K562 (cell line): ENCODE results near the gene RAB5B. TPM values are rescaled to one million over a fixed set of nuclear protein-coding genes. Genes with fewer than 3 reads are reported as not detected.
A peak's percentile ranks its signal among the peaks of the same experiment; 100 is the strongest.

Experiments
- MTA1 ChIP-seq: fragments of 450-650 bp; IDR thresholded peaks from 2 replicates; pipeline ENCODE4 v1.6.1; 2017; ENCODE audit warnings: borderline replicate concordance
- SAP30 ChIP-seq: fragments of 200-600 bp; sonication (generic); IDR thresholded peaks from 2 replicates; pipeline ENCODE4 v1.6.1; 2012; ENCODE audit warnings: borderline replicate concordance, low read depth, mild to moderate bottlenecking, moderate library complexity, low read length, control low read depth, inconsistent platforms; ENCODE audit not compliant: insufficient read depth, poor library complexity, severe bottlenecking
- STAT5A ChIP-seq: IDR thresholded peaks from 2 replicates; pipeline ENCODE4 v1.6.1; 2012; ENCODE audit warnings: low read length, inconsistent platforms, borderline replicate concordance
- ZNF586 ChIP-seq: fragments of 450-650 bp; formaldehyde crosslinking; conservative IDR thresholded peaks from 2 replicates; pipeline ENCODE4 v1.4.0; 2020; ENCODE audit warnings: mild to moderate bottlenecking, moderate library complexity
- polyA plus RNA-seq, 8 experiments: library from polyadenylated mRNA; depleted of rRNA in 4 of 8; stranded (reverse) in 5 of 8; unstranded in 3 of 8; fragments of >200 nt; fragmentation: Nextera tagmentation in 2 of 8; fragmentation: Illumina TruSeq in 1 of 8; extraction: Ambion mirVana in 2 of 8; extraction: Trizol in 1 of 8; gene quantifications; 2 replicates each; pipeline versions ENCODE4 v1.2.1 to v1.2.3, GENCODE V29; 2011 to 2014; ENCODE audit warnings: inconsistent platforms in 1 of 8, missing spikeins in 1 of 8
- total RNA-seq, 7 experiments: library from RNA; depleted of rRNA in 6 of 7; stranded (reverse); fragments of >200 nt in 6 of 7; fragmentation: Illumina TruSeq in 2 of 7; extraction: Trizol in 2 of 7; gene quantifications; 2 replicates each; pipeline versions ENCODE4 v1.2.1 to v1.2.3, GENCODE V29; 2011 to 2021; ENCODE audit warnings: low replicate concordance in 1 of 7
- TF ChIP-seq, protein P1 (sequence below): sonication (generic); formaldehyde crosslinking; IDR thresholded peaks from 2 replicates; pipeline ENCODE4 v1.8.0; 2022; ENCODE audit warnings: mild to moderate bottlenecking, missing genetic modification reagents
- TF ChIP-seq, protein P2 (sequence below): fragments of 200-600 bp; sonication (generic); IDR thresholded peaks from one replicate; pipeline ENCODE4 v1.6.1; 2012; ENCODE audit warnings: mild to moderate bottlenecking, low read depth, low read length, inconsistent platforms

Gene RAB5B
- total and polyA plus RNA-seq, 9 of the 15 experiments (the other 6 are each of a cell fraction or from before 2014, with no cell fraction given), result 6.8 to 73.8 (median 25.2) TPM

DNA sequence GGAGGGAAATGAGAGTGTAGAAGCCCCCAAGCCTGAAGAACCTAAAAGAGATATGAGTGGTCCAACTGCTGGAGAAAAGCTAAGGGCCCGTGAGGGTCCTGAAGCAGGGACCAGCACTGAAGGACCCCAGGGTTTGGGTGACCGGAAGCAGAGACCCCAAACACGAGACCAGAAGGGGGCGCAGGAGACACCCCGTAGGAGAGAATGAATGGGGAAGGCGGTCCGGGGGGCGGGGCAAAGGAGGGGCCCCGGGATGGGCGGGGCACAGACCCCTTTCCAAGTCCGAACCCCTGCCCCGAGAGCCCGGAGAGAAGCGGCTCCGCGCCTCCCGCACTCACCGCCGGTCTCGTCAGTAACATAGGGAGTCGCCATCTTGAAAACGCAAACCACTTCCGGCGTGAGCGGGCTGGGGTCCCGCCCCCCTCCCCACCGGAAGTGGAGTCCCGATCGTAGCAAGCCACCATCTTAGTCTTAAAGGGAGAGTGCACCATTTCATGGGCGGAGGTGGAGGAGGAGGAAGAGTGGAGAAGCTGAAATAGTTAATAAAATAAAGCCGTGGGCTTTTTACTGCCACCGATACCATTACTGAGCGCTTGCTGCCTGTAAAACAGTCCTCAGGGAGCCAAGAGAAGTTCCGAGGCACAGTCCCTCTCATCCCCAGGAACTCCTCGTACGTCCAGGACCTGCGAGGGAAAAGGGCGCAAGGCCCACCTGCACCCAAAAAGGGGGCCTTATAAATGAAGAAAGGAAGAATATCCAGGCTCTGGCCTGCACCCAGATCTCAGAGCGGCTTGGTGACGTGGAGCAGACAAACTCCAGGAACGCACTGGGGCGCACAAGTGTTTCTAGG, 46.9 kb upstream of the RAB5B start (continued):
- TF ChIP-seq, protein P1, sequence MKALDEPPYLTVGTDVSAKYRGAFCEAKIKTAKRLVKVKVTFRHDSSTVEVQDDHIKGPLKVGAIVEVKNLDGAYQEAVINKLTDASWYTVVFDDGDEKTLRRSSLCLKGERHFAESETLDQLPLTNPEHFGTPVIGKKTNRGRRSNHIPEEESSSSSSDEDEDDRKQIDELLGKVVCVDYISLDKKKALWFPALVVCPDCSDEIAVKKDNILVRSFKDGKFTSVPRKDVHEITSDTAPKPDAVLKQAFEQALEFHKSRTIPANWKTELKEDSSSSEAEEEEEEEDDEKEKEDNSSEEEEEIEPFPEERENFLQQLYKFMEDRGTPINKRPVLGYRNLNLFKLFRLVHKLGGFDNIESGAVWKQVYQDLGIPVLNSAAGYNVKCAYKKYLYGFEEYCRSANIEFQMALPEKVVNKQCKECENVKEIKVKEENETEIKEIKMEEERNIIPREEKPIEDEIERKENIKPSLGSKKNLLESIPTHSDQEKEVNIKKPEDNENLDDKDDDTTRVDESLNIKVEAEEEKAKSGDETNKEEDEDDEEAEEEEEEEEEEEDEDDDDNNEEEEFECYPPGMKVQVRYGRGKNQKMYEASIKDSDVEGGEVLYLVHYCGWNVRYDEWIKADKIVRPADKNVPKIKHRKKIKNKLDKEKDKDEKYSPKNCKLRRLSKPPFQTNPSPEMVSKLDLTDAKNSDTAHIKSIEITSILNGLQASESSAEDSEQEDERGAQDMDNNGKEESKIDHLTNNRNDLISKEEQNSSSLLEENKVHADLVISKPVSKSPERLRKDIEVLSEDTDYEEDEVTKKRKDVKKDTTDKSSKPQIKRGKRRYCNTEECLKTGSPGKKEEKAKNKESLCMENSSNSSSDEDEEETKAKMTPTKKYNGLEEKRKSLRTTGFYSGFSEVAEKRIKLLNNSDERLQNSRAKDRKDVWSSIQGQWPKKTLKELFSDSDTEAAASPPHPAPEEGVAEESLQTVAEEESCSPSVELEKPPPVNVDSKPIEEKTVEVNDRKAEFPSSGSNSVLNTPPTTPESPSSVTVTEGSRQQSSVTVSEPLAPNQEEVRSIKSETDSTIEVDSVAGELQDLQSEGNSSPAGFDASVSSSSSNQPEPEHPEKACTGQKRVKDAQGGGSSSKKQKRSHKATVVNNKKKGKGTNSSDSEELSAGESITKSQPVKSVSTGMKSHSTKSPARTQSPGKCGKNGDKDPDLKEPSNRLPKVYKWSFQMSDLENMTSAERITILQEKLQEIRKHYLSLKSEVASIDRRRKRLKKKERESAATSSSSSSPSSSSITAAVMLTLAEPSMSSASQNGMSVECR (CRISPR knock-in tag), result peak; percentile 12; the same call in 1 of the 2 replicates
- TF ChIP-seq STAT5A (no peak), SAP30 (peak; percentile 45), MTA1 (peak; percentile 73; the same call in 1 of the 2 replicates), ZNF586 (CRISPR knock-in tag) (no peak)
- TF ChIP-seq, protein P2, sequence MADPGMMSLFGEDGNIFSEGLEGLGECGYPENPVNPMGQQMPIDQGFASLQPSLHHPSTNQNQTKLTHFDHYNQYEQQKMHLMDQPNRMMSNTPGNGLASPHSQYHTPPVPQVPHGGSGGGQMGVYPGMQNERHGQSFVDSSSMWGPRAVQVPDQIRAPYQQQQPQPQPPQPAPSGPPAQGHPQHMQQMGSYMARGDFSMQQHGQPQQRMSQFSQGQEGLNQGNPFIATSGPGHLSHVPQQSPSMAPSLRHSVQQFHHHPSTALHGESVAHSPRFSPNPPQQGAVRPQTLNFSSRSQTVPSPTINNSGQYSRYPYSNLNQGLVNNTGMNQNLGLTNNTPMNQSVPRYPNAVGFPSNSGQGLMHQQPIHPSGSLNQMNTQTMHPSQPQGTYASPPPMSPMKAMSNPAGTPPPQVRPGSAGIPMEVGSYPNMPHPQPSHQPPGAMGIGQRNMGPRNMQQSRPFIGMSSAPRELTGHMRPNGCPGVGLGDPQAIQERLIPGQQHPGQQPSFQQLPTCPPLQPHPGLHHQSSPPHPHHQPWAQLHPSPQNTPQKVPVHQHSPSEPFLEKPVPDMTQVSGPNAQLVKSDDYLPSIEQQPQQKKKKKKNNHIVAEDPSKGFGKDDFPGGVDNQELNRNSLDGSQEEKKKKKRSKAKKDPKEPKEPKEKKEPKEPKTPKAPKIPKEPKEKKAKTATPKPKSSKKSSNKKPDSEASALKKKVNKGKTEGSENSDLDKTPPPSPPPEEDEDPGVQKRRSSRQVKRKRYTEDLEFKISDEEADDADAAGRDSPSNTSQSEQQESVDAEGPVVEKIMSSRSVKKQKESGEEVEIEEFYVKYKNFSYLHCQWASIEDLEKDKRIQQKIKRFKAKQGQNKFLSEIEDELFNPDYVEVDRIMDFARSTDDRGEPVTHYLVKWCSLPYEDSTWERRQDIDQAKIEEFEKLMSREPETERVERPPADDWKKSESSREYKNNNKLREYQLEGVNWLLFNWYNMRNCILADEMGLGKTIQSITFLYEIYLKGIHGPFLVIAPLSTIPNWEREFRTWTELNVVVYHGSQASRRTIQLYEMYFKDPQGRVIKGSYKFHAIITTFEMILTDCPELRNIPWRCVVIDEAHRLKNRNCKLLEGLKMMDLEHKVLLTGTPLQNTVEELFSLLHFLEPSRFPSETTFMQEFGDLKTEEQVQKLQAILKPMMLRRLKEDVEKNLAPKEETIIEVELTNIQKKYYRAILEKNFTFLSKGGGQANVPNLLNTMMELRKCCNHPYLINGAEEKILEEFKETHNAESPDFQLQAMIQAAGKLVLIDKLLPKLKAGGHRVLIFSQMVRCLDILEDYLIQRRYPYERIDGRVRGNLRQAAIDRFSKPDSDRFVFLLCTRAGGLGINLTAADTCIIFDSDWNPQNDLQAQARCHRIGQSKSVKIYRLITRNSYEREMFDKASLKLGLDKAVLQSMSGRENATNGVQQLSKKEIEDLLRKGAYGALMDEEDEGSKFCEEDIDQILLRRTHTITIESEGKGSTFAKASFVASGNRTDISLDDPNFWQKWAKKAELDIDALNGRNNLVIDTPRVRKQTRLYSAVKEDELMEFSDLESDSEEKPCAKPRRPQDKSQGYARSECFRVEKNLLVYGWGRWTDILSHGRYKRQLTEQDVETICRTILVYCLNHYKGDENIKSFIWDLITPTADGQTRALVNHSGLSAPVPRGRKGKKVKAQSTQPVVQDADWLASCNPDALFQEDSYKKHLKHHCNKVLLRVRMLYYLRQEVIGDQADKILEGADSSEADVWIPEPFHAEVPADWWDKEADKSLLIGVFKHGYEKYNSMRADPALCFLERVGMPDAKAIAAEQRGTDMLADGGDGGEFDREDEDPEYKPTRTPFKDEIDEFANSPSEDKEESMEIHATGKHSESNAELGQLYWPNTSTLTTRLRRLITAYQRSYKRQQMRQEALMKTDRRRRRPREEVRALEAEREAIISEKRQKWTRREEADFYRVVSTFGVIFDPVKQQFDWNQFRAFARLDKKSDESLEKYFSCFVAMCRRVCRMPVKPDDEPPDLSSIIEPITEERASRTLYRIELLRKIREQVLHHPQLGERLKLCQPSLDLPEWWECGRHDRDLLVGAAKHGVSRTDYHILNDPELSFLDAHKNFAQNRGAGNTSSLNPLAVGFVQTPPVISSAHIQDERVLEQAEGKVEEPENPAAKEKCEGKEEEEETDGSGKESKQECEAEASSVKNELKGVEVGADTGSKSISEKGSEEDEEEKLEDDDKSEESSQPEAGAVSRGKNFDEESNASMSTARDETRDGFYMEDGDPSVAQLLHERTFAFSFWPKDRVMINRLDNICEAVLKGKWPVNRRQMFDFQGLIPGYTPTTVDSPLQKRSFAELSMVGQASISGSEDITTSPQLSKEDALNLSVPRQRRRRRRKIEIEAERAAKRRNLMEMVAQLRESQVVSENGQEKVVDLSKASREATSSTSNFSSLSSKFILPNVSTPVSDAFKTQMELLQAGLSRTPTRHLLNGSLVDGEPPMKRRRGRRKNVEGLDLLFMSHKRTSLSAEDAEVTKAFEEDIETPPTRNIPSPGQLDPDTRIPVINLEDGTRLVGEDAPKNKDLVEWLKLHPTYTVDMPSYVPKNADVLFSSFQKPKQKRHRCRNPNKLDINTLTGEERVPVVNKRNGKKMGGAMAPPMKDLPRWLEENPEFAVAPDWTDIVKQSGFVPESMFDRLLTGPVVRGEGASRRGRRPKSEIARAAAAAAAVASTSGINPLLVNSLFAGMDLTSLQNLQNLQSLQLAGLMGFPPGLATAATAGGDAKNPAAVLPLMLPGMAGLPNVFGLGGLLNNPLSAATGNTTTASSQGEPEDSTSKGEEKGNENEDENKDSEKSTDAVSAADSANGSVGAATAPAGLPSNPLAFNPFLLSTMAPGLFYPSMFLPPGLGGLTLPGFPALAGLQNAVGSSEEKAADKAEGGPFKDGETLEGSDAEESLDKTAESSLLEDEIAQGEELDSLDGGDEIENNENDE, result no peak
